IPS DF 4.7 (cell line): ENCODE data around the gene PDE4B.

Source experiments
- DNase-seq: peaks from one replicate; pipeline ENCODE4 v3.0.0-alpha.2; 2013; ENCODE audit warnings: low spot score; ENCODE audit errors: extremely low read depth

Gene PDE4B

GRCh38 chr1:66176012-66176715 is 383.5 kb downstream of the PDE4B start:
- DNase-seq: no peak

- no peak for DNase-seq
These were observed 384.1 kb downstream of the PDE4B start for GRCh38 chr1:66176832-66177231.

GRCh38 chr1:66177510-66177909 is 384.8 kb downstream of the PDE4B start:
- no peak for DNase-seq

- no peak for DNase-seq
These were observed 389.3 kb downstream of the PDE4B start for GRCh38 chr1:66182026-66182425.

- no peak for DNase-seq
These were observed 390.0 kb downstream of the PDE4B start for GRCh38 chr1:66182551-66183178.

GRCh38 chr1:66183400-66183799 is 390.7 kb downstream of the PDE4B start:
- DNase-seq: no peak

- no peak for DNase-seq
These were observed 404.4 kb downstream of the PDE4B start for GRCh38 chr1:66197120-66197519.

GRCh38 chr1:66197785-66198184 is 405.1 kb downstream of the PDE4B start:
- DNase-seq: no peak

GRCh38 chr1:66206563-66207144 is 414.0 kb downstream of the PDE4B start:
- no peak for DNase-seq

GRCh38 chr1:66207484-66207883 is 414.8 kb downstream of the PDE4B start:
- DNase-seq: no peak

GRCh38 chr1:66208632-66209031 is 415.9 kb downstream of the PDE4B start:
- DNase-seq: no peak

GRCh38 chr1:66210635-66211244 is 418.0 kb downstream of the PDE4B start:
- DNase-seq: no peak

GRCh38 chr1:66211521-66211920 is 418.8 kb downstream of the PDE4B start:
- DNase-seq: no peak

- no peak for DNase-seq
These were observed 420.8 kb downstream of the PDE4B start for GRCh38 chr1:66213491-66213890.

GRCh38 chr1:66214901-66215300 is 422.2 kb downstream of the PDE4B start:
- no peak for DNase-seq

GRCh38 chr1:66217021-66217420 is 424.3 kb downstream of the PDE4B start:
- no peak for DNase-seq

- DNase-seq: no peak
These were observed 424.9 kb downstream of the PDE4B start for GRCh38 chr1:66217561-66217960.

GRCh38 chr1:66220477-66220876 is 427.8 kb downstream of the PDE4B start:
- no peak for DNase-seq

- DNase-seq: no peak
These were observed 431.0 kb downstream of the PDE4B start for GRCh38 chr1:66223681-66224080.

- DNase-seq: no peak
These were observed 434.3 kb downstream of the PDE4B start for GRCh38 chr1:66226985-66227384.

- DNase-seq: no peak
These were observed 435.3 kb downstream of the PDE4B start for GRCh38 chr1:66227966-66228365.

GRCh38 chr1:66231217-66231616 is 438.5 kb downstream of the PDE4B start:
- DNase-seq: no peak
